Right atrium auricular region (tissue), 2 donors: ENCODE results near the gene MYO1D. TPM values are rescaled to one million over a fixed set of nuclear protein-coding genes. Genes with fewer than 3 reads are reported as not detected.

Experiments used
- DNase-seq: peaks from one replicate; pipeline ENCODE4 v3.0.0-alpha.2; 2019; ENCODE audit warnings: low spot score
- H3K27ac ChIP-seq, 2 donors: fragments of 200-600 bp; sonication (generic); 1 replicate in 1 of 2; 2 replicates in 1 of 2; pipeline ENCODE4 v1.5.1; 2016 to 2019
- H3K27me3 ChIP-seq, 2 donors: fragments of 200-600 bp; sonication (generic); one replicate each; pipeline versions ENCODE4 v1.5.1 to v1.6.0; 2017 to 2019
- H3K36me3 ChIP-seq: fragments of 200-600 bp; sonication (generic); one replicate; pipeline ENCODE4 v1.5.1; 2016
- H3K4me1 ChIP-seq, 2 donors: fragments of 200-600 bp; sonication (generic); one replicate each; pipeline versions ENCODE4 v1.5.1 to v1.6.0; 2017 to 2019
- H3K4me3 ChIP-seq, 2 donors: fragments of 200-600 bp; sonication (generic); 1 replicate in 1 of 2; 2 replicates in 1 of 2; pipeline ENCODE4 v1.5.1; 2017 to 2019; ENCODE audit warnings: mild to moderate bottlenecking in 1 of 2, moderate library complexity in 1 of 2
- H3K9me3 ChIP-seq, 2 donors: fragments of 200-600 bp; sonication (generic); one replicate each; pipeline ENCODE4 v1.5.1; 2019
- CTCF ChIP-seq, 2 donors: fragments of 200-600 bp; sonication (generic); IDR thresholded peaks; one replicate each; pipeline ENCODE4 v1.5.1; 2019; ENCODE audit warnings: antibody characterized with exemption in 2 of 2
- total RNA-seq, 2 donors: library from RNA; depleted of rRNA; stranded (reverse); fragments of >200 nt; gene quantifications; one replicate each; pipeline ENCODE4 v1.1.0, GENCODE V29; 2016

Gene MYO1D
- total RNA-seq, 2 donors from 2014 or later, result 21.9 to 25.1 TPM

- DNase-seq, result no peak
- Histone ChIP-seq H3K27me3 (no peaks in the 10 kb centered on the region), H3K4me3 (no peak overlapping the region), H3K27ac (peak overlapping the region; percentile 61 to 72), H3K36me3 (no peaks in the 10 kb centered on the region), H3K4me1 (peaks cover 0 to 43% of the 10 kb centered on the region in 2 donors), H3K9me3 (no peaks in the 10 kb centered on the region)
- no peak for TF ChIP-seq CTCF (IDR thresholded peaks at IDR 0.05)
Measured at GRCh38 chr17:32496395-32497073, 380.4 kb downstream of the MYO1D start.

- Histone ChIP-seq H3K27me3 (no peaks in the 10 kb centered on the region), H3K36me3 (no peaks in the 10 kb centered on the region), H3K27ac (peak overlapping the region; percentile 61 to 72), H3K4me3 (peak overlapping the region in 1 of 2 donors; percentile 8), H3K4me1 (peaks cover 0 to 43% of the 10 kb centered on the region in 2 donors), H3K9me3 (no peaks in the 10 kb centered on the region)
- no peak for TF ChIP-seq CTCF (IDR thresholded peaks at IDR 0.05)
- DNase-seq, result no peak
Measured at GRCh38 chr17:32495359-32496231, 381.3 kb downstream of the MYO1D start.

- peaks cover 0 to 43% of the 10 kb centered on the region in 2 donors for H3K4me1 ChIP-seq
Measured at GRCh38 chr17:32494621-32495358, 382.1 kb downstream of the MYO1D start.

GRCh38 chr17:32493976-32494513 lies 382.9 kb downstream of the MYO1D start:
- H3K4me1 ChIP-seq, result peaks cover 0 to 43% of the 10 kb centered on the region in 2 donors
- no peak overlapping the region for H3K4me3 ChIP-seq
- DNase-seq, result no peak
- no peaks in the 10 kb centered on the region for H3K27me3 ChIP-seq
- no peaks in the 10 kb centered on the region for H3K9me3 ChIP-seq
- no peak for TF ChIP-seq CTCF (IDR thresholded peaks at IDR 0.05)
- no peaks in the 10 kb centered on the region for H3K36me3 ChIP-seq
- H3K27ac ChIP-seq, result no peak overlapping the region

More at GRCh38 chr17:32494621-32495358, 382.1 kb downstream of the MYO1D start:
- H3K27me3 ChIP-seq, result no peaks in the 10 kb centered on the region
- peak overlapping the region in 1 of 2 donors; percentile 61 for H3K27ac ChIP-seq
- H3K36me3 ChIP-seq, result no peaks in the 10 kb centered on the region
- no peak overlapping the region for H3K4me3 ChIP-seq
- no peak for DNase-seq
- TF ChIP-seq CTCF (IDR thresholded peaks at IDR 0.05), result no peak
- no peaks in the 10 kb centered on the region for H3K9me3 ChIP-seq

GRCh38 chr17:32493571-32493970 lies 383.4 kb downstream of the MYO1D start:
- H3K36me3 ChIP-seq, result no peaks in the 10 kb centered on the region
- DNase-seq, result no peak
- H3K27me3 ChIP-seq, result no peaks in the 10 kb centered on the region
- no peaks in the 10 kb centered on the region for H3K9me3 ChIP-seq
- peaks cover 0 to 43% of the 10 kb centered on the region in 2 donors for H3K4me1 ChIP-seq
- no peak overlapping the region for H3K4me3 ChIP-seq
- no peak overlapping the region for H3K27ac ChIP-seq
- TF ChIP-seq CTCF (IDR thresholded peaks at IDR 0.05), result no peak
